ENCODE measurements around the gene ATOH8. TPM values are rescaled to one million over a fixed set of nuclear protein-coding genes. Genes with fewer than 3 reads are reported as not detected.

ATOH8 gene
- total RNA-seq, 3 donors from 2014 or later, result 20.8 to 167 (median 46.2) TPM

DNA sequence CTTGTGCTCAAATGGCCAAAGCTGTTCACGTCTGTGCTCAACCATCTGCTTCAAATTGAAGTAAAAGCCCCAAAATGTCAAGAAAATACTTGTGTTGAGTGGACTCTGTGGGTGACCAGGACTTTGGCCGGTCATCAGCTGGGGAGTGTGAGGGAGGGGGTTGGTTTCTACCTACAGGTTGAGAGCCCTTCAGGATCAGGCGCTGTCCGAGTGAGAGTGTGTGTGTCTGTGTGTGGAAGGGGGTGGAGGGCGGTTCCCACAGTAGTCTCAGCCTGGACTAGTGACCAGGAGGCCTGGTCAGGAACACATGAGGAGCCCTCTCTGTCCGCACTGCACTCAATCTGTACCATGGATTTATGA, 34.2 kb downstream of the ATOH8 start:
- no peak for DNase-seq (ENCODE audit: low spot score in 2 of 2)
- no peak for TF ChIP-seq POLR2A (IDR thresholded peaks at IDR 0.05)
- no peak for TF ChIP-seq POLR2AphosphoS5 (IDR thresholded peaks at IDR 0.05)
- no peak for TF ChIP-seq CTCF (IDR thresholded peaks at IDR 0.05)
- H3K4me1 ChIP-seq, result peaks cover 0 to 3% of the 10 kb centered on the region in 2 donors
- intact Hi-C loops (cut with DNase I; ENCODE audit: low total_unique reads), result no loop called here
- no peaks in the 10 kb centered on the region for H3K27me3 ChIP-seq
- H3K4me3 ChIP-seq, result no peak overlapping the region
- H3K9me3 ChIP-seq, result no peaks in the 10 kb centered on the region
- H3K27ac ChIP-seq, result no peak overlapping the region
- no peaks in the 10 kb centered on the region for H3K36me3 ChIP-seq

- Histone ChIP-seq H3K27me3 (no peaks in the 10 kb centered on the region), H3K27ac (no peak overlapping the region), H3K4me1 (peaks cover 0 to 3% of the 10 kb centered on the region in 2 donors), H3K4me3 (no peak overlapping the region), H3K9me3 (no peaks in the 10 kb centered on the region), H3K36me3 (no peaks in the 10 kb centered on the region)
- no peak for TF ChIP-seq POLR2A (IDR thresholded peaks at IDR 0.05)
- DNase-seq (ENCODE audit: low spot score in 2 of 2), result no peak
- intact Hi-C loops (cut with DNase I; ENCODE audit: low total_unique reads), result no loop called here
Measured at GRCh38 chr2:85788603-85789002, 34.8 kb downstream of the ATOH8 start.

GRCh38 chr2:85789271-85789670, 35.5 kb downstream of the ATOH8 start:
- Histone ChIP-seq H3K36me3 (no peaks in the 10 kb centered on the region), H3K4me3 (no peak overlapping the region), H3K27me3 (no peaks in the 10 kb centered on the region), H3K4me1 (peaks cover 0 to 3% of the 10 kb centered on the region in 2 donors), H3K27ac (no peak overlapping the region), H3K9me3 (no peaks in the 10 kb centered on the region)
- no peak for TF ChIP-seq POLR2A (IDR thresholded peaks at IDR 0.05)
- intact Hi-C loops (cut with DNase I; ENCODE audit: low total_unique reads), result no loop called here
- no peak for DNase-seq (ENCODE audit: low spot score in 2 of 2)

GRCh38 chr2:85790032-85790431, 36.2 kb downstream of the ATOH8 start:
- Histone ChIP-seq H3K36me3 (no peaks in the 10 kb centered on the region), H3K9me3 (no peaks in the 10 kb centered on the region), H3K27ac (no peak overlapping the region), H3K27me3 (no peaks in the 10 kb centered on the region), H3K4me1 (peaks cover 0 to 3% of the 10 kb centered on the region in 2 donors), H3K4me3 (no peak overlapping the region)
- intact Hi-C loops (cut with DNase I; ENCODE audit: low total_unique reads), result no loop called here
- no peak for DNase-seq (ENCODE audit: low spot score in 2 of 2)
- TF ChIP-seq POLR2AphosphoS5 (IDR thresholded peaks at IDR 0.05), result no peak
- TF ChIP-seq CTCF (IDR thresholded peaks at IDR 0.05), result no peak
- no peak for TF ChIP-seq POLR2A (IDR thresholded peaks at IDR 0.05)

DNA sequence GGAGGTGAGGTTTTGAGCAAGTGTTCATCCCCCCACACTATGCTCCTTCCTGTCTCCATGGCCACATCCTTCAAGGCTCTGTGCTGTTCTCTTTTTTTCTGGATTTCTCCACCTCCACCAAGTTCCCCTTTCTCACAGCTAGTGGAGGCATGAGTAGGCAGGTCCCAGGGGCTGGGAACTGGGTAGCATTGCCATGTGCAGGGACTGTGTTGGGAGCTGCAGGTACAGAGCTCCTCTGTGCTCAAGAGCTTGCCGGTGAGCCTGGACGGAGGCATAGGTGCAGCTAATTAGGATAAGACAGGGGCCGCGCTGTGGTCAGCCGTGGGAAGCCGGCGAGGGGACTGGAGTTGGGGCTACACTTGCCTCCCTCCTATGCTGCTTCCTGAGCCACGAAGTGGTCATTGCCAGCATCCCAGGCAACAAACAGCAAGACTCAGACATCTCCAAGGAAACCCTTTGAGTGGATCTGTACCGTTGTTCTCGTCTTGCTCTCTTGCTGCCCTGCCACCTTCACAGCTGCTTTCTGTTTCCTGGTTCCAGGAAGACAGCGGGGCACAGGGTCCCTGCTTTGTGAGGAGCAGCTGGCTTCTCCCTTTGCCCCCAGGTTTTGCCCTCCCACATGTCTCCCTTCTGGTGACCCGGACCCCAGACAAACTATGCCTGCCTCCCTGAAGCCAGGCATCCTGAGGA, 36.9 kb downstream of the ATOH8 start:
- DNase-seq (ENCODE audit: low spot score in 2 of 2), result no peak
- Histone ChIP-seq H3K36me3 (no peaks in the 10 kb centered on the region), H3K27ac (no peak overlapping the region)

More for the DNA sequence above, 36.9 kb downstream of the ATOH8 start:
- intact Hi-C loops (cut with DNase I; ENCODE audit: low total_unique reads), result no loop called here
- Histone ChIP-seq H3K4me1 (peaks cover 0 to 3% of the 10 kb centered on the region in 2 donors), H3K4me3 (no peak overlapping the region), H3K27me3 (no peaks in the 10 kb centered on the region), H3K9me3 (no peaks in the 10 kb centered on the region)
- TF ChIP-seq POLR2AphosphoS5 (IDR thresholded peaks at IDR 0.05) (no peak), POLR2A (IDR thresholded peaks at IDR 0.05) (no peak), CTCF (IDR thresholded peaks at IDR 0.05) (no peak)
